HepG2 (cell line): ENCODE results near the gene RFX7. TPM values are rescaled to one million over a fixed set of nuclear protein-coding genes. Genes with fewer than 3 reads are reported as not detected.

ENCODE experiments used
- ATAC-seq: fragments of 200-7000 bp; cut with Tn5 transposase; 3 replicates; pipeline ENCODE4 v1.9.1; 2020; ENCODE audit warnings: mild to moderate bottlenecking, moderate library complexity
- BruUV-seq: library from RNA; stranded (reverse); fragments of 400-500 nt; replicated peaks from 2 replicates; lab custom pipeline; 2021; lab: Mats Ljungman, UMichigan
- CTCF ChIA-PET: fragments of 300-600 bp; formaldehyde crosslinking; extraction: SDS; loops from one replicate; lab custom pipeline; 2021; ENCODE audit warnings: low total read pairs, inconsistent platforms, low intra/inter-chr PET ratio; lab: Yijun Ruan, JAX
- POLR2A ChIA-PET: fragments of 350-600 bp; sonication (Branson Sonifier 250); formaldehyde crosslinking; loops from one replicate; lab custom pipeline; 2020; ENCODE audit warnings: antibody characterized with exemption, inconsistent platforms; lab: Yijun Ruan, JAX
- DNase-seq: peaks from one replicate; pipeline ENCODE4 v3.0.0-alpha.2; 2015; ENCODE audit warnings: low spot score
- FAIRE-seq: peaks from 3 replicates; lab custom pipeline; 2011; peaks lifted over from hg19 to GRCh38; lab: Jason Lieb, UNC
- H2AFZ ChIP-seq: one replicate; pipeline ENCODE4 v1.6.1; 2011; ENCODE audit warnings: low read length, inconsistent platforms
- H3K27ac ChIP-seq: fragments of 300-600 bp; 3 replicates; pipeline ENCODE4 v1.8.0; 2011; ENCODE audit warnings: mixed run types, mild to moderate bottlenecking, mixed read lengths, low read length, inconsistent platforms; ENCODE audit not compliant: insufficient read depth; ENCODE audit errors: extremely low read length
- H3K27me3 ChIP-seq, 2 experiments: fragments of 200-600 bp in 1 of 2; 2 replicates in 1 of 2; 3 replicates in 1 of 2; pipeline versions ENCODE4 v1.6.0 to v1.8.0; 2011; ENCODE audit warnings: low read length in 2 of 2, mild to moderate bottlenecking in 2 of 2, moderate library complexity in 2 of 2, inconsistent platforms in 1 of 2; ENCODE audit not compliant: insufficient read depth in 2 of 2, control insufficient read depth in 1 of 2
- H3K36me3 ChIP-seq, 2 experiments: fragments of 200-600 bp in 1 of 2; replicated peaks in 1 of 2; 2 replicates in 1 of 2; 3 replicates in 1 of 2; pipeline versions ENCODE4 v1.5.1 to v1.8.0; 2011; ENCODE audit warnings: low read length in 2 of 2, inconsistent platforms in 1 of 2; ENCODE audit not compliant: insufficient read depth in 2 of 2, control insufficient read depth in 1 of 2
- H3K4me1 ChIP-seq: 2 replicates; pipeline ENCODE4 v1.5.1; 2012; ENCODE audit warnings: low read length, inconsistent platforms; ENCODE audit not compliant: insufficient read depth
- H3K4me2 ChIP-seq: 2 replicates; pipeline ENCODE4 v1.6.0; 2011; ENCODE audit warnings: low read depth, low read length, inconsistent platforms
- H3K4me3 ChIP-seq, 3 experiments: fragments of 200-600 bp in 1 of 3; sonication (generic), shearing (Covaris generic) in 1 of 3; replicated peaks in 1 of 3; 2 replicates each; pipeline ENCODE4 v1.5.1; 2011 to 2016; ENCODE audit warnings: low read length in 3 of 3, inconsistent platforms in 2 of 3, low read depth in 2 of 3, mild to moderate bottlenecking in 2 of 3, control low read depth in 1 of 3, mixed read lengths in 1 of 3; ENCODE audit not compliant: insufficient read depth in 1 of 3
- H3K79me2 ChIP-seq: one replicate; pipeline ENCODE4 v1.6.1; 2011; ENCODE audit warnings: low read length, inconsistent platforms; ENCODE audit not compliant: insufficient read depth
- H3K9ac ChIP-seq: 2 replicates; pipeline ENCODE4 v1.6.0; 2011; ENCODE audit warnings: mild to moderate bottlenecking, low read depth, low read length, inconsistent platforms; ENCODE audit not compliant: insufficient read depth
- H3K9me3 ChIP-seq: 2 replicates; pipeline ENCODE4 v1.5.1; 2012; ENCODE audit warnings: mild to moderate bottlenecking, low read length
- H4K20me1 ChIP-seq: 2 replicates; pipeline ENCODE4 v1.6.0; 2011; ENCODE audit warnings: inconsistent platforms, mild to moderate bottlenecking, low read length, moderate library complexity; ENCODE audit not compliant: insufficient read depth
- BRD4 ChIP-seq: sonication (generic); formaldehyde crosslinking; IDR thresholded peaks from 2 replicates; pipeline ENCODE4 v1.4.0; 2020; ENCODE audit warnings: missing genetic modification reagents
- SMAD9 ChIP-seq: sonication (generic); formaldehyde crosslinking; IDR thresholded peaks from 2 replicates; pipeline ENCODE4 v1.5.1; 2020; ENCODE audit warnings: mild to moderate bottlenecking, missing genetic modification reagents
- SMC3 ChIP-seq: IDR thresholded peaks from 2 replicates; pipeline ENCODE4 v1.6.1; 2011; ENCODE audit warnings: low read length, improper control_type of control experiment
- SRSF4 ChIP-seq: fragments of 200-400 bp; formaldehyde crosslinking; IDR thresholded peaks from one replicate; pipeline ENCODE4 v1.6.1; 2018; ENCODE audit warnings: mild to moderate bottlenecking, low read depth, low read length, moderate library complexity; ENCODE audit not compliant: poor library complexity, severe bottlenecking
- STAG1 ChIP-seq: sonication (generic); formaldehyde crosslinking; IDR thresholded peaks from 2 replicates; pipeline ENCODE4 v1.4.0; 2020; ENCODE audit warnings: missing genetic modification reagents
- ZMYM2 ChIP-seq: sonication (generic); formaldehyde crosslinking; IDR thresholded peaks from 2 replicates; pipeline ENCODE4 v1.8.0; 2022; ENCODE audit warnings: mild to moderate bottlenecking, missing genetic modification reagents
- ZNF34 ChIP-seq: sonication (generic); formaldehyde crosslinking; IDR thresholded peaks from 2 replicates; pipeline ENCODE4 v1.4.0; 2020; ENCODE audit warnings: mild to moderate bottlenecking, missing genetic modification reagents, borderline replicate concordance
- ZNF382 ChIP-seq: sonication (generic); formaldehyde crosslinking; IDR thresholded peaks from 2 replicates; pipeline ENCODE4 v1.5.0; 2020; ENCODE audit warnings: missing genetic modification reagents, mild to moderate bottlenecking, borderline replicate concordance
- ZNF672 ChIP-seq: sonication (generic); formaldehyde crosslinking; IDR thresholded peaks from 2 replicates; pipeline ENCODE4 v1.8.1; 2022; ENCODE audit warnings: missing genetic modification reagents
- ZNF768 ChIP-seq: sonication (generic); formaldehyde crosslinking; IDR thresholded peaks from 2 replicates; pipeline ENCODE4 v1.4.0; 2020; ENCODE audit warnings: missing genetic modification reagents
- WGBS: methylation state at CpG from one replicate; pipeline ENCODE4 v1.1.6; 2017; ENCODE audit warnings: low lambda C conversion rate; 5-methylcytosine and 5-hydroxymethylcytosine counted together
- in situ Hi-C: cut with HindIII; loops from 2 replicates; pipeline ENCODE4 v1.10.0; 2017; ENCODE audit warnings: low pct_unique_long_range_greater_than_20kb; ENCODE audit not compliant: extremely low pct_ligation_motif_present
- intact Hi-C: fragments of 100-400 bp; cut with micrococcal nuclease; formaldehyde crosslinking; loops from one replicate; pipeline ENCODE4 v1.10.0; 2022; ENCODE audit not compliant: unreplicated experiment
- polyA plus RNA-seq, 8 experiments: library from polyadenylated mRNA; depleted of rRNA in 3 of 8; stranded (reverse) in 7 of 8; unstranded in 1 of 8; fragments of >200 nt; fragmentation: Illumina TruSeq in 4 of 8; extraction: Trizol in 4 of 8; gene quantifications; 2 replicates each; pipeline versions ENCODE4 v1.2.1 to v1.2.3, GENCODE V29; 2011 to 2016; ENCODE audit warnings: low read depth in 4 of 8, missing spikeins in 1 of 8, mixed read lengths in 1 of 8; ENCODE audit not compliant: insufficient read depth in 1 of 8
- total RNA-seq, 5 experiments: library from RNA; depleted of rRNA; stranded (reverse); fragments of >200 nt; fragmentation: Illumina TruSeq; extraction: Trizol; gene quantifications; 2 replicates each; pipeline ENCODE4 v1.2.3, GENCODE V29; 2016; ENCODE audit warnings: low read depth in 1 of 5
- TF ChIP-seq, protein P1 (sequence below): sonication (generic); formaldehyde crosslinking; IDR thresholded peaks from 2 replicates; pipeline ENCODE4 v1.5.0; 2020; ENCODE audit warnings: mild to moderate bottlenecking, missing genetic modification reagents, moderate library complexity
- TF ChIP-seq, protein P2 (sequence below): sonication (generic); formaldehyde crosslinking; IDR thresholded peaks from 2 replicates; pipeline ENCODE4 v1.5.1; 2020; ENCODE audit warnings: mild to moderate bottlenecking, missing genetic modification reagents, borderline replicate concordance
- TF ChIP-seq, protein P3 (sequence below): sonication (generic); formaldehyde crosslinking; IDR thresholded peaks from 2 replicates; pipeline ENCODE4 v1.4.0; 2020; ENCODE audit warnings: mild to moderate bottlenecking, missing genetic modification reagents, borderline replicate concordance

RFX7 gene
- total and polyA plus RNA-seq, 2 of the 13 experiments (the other 11 are each of a cell fraction or from before 2014, with no cell fraction given), result 8.5 to 10.4 TPM

DNA sequence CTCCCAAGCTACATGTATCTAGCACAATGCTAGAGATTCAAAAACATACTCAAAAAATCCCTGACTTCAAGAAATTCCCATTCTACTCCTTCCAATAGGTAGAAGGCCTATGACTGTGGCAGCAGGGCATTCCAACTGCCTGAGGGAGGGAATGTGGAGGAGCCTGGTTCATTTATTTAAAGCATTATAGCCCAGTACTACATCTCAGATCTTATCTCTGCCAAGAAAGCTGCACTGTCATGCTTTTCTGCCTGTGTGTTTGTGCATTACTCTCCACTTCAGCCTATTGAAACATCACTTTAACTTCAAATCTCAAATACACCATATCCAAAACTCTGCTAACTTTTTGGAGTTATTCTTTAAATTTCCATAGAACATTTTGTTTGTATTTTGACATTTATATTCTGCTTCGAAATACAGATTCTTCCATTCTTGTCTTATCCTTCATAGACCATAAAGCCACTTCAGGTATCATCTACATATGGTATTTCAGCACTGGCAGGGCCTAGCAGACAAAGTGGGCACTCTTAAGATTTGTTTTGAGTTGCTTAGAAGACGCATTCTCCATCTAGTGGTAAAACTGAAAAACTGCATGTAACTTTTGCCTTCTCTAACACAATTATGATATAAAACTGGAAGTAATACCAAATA, 191.2 kb downstream of the RFX7 start:
- ATAC-seq, result no peak
- FAIRE-seq, result peak; percentile 66
- Histone ChIP-seq H3K36me3 (no peaks in the 10 kb centered on the region), H3K27ac (no peak overlapping the region), H3K9me3 (no peaks in the 10 kb centered on the region), H3K9ac (no peak overlapping the region), H3K4me1 (no peaks in the 10 kb centered on the region), H3K27me3 (no peaks in the 10 kb centered on the region), H4K20me1 (no peaks in the 10 kb centered on the region), H3K4me3 (no peak overlapping the region), H2AFZ (no peak overlapping the region), H3K4me2 (no peak overlapping the region), H3K79me2 (no peaks in the 10 kb centered on the region)
- BruUV-seq, result no TSS peak
- peak; percentile 13 for DNase-seq
- intact Hi-C loops (loop anchor here (2.0 to 5.0 kb wide), 2 partner anchors 60 to 135 kb away; partner anchors contain the start of gene NEDD4), in situ Hi-C loops (no loop called here)
- CTCF ChIA-PET, result interaction anchor here (0.8 to 1.2 kb wide), 3 partner anchors 59 to 155 kb away, joined by 3 read pairs; partner anchors contain the start of gene NEDD4
- POLR2A ChIA-PET, result no interaction called here
- TF ChIP-seq BRD4 (CRISPR knock-in tag) (no peak), SMC3 (peak; percentile 70), STAG1 (CRISPR knock-in tag) (peak; percentile 70)
- TF ChIP-seq, protein P1, sequence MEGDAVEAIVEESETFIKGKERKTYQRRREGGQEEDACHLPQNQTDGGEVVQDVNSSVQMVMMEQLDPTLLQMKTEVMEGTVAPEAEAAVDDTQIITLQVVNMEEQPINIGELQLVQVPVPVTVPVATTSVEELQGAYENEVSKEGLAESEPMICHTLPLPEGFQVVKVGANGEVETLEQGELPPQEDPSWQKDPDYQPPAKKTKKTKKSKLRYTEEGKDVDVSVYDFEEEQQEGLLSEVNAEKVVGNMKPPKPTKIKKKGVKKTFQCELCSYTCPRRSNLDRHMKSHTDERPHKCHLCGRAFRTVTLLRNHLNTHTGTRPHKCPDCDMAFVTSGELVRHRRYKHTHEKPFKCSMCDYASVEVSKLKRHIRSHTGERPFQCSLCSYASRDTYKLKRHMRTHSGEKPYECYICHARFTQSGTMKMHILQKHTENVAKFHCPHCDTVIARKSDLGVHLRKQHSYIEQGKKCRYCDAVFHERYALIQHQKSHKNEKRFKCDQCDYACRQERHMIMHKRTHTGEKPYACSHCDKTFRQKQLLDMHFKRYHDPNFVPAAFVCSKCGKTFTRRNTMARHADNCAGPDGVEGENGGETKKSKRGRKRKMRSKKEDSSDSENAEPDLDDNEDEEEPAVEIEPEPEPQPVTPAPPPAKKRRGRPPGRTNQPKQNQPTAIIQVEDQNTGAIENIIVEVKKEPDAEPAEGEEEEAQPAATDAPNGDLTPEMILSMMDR (CRISPR knock-in tag), result peak; percentile 62
- WGBS, result 2% methylated on average over 2 of the region's 2 CpGs

DNA sequence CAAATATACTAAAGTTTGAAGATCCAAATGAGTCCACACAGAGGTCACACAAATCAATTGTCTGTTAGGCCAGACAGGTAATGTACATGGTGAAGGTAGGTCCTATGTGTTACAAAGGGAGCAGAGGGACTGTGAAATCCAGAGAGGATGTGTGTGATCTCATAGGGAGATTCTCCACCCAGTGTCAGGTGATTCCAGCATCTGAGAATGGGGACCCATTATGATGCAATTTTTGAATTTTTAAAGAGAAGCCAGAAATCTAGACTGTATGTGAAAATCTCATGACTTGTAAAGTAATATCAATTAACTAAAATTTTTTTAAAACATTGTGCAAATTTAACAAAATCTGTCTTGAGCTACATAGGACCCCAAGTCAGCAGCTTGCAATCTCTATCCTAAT, 192.0 kb downstream of the RFX7 start:
- Histone ChIP-seq H4K20me1 (no peaks in the 10 kb centered on the region), H3K36me3 (no peaks in the 10 kb centered on the region), H3K27me3 (no peaks in the 10 kb centered on the region)
- no TSS peak for BruUV-seq
- no peak for FAIRE-seq
- in situ Hi-C loops, result no loop called here
- CTCF ChIA-PET, result no interaction called here
- no peak for TF ChIP-seq ZNF672 (CRISPR knock-in tag)
- no peak for TF ChIP-seq ZNF382 (CRISPR knock-in tag)
- TF ChIP-seq, protein P2, sequence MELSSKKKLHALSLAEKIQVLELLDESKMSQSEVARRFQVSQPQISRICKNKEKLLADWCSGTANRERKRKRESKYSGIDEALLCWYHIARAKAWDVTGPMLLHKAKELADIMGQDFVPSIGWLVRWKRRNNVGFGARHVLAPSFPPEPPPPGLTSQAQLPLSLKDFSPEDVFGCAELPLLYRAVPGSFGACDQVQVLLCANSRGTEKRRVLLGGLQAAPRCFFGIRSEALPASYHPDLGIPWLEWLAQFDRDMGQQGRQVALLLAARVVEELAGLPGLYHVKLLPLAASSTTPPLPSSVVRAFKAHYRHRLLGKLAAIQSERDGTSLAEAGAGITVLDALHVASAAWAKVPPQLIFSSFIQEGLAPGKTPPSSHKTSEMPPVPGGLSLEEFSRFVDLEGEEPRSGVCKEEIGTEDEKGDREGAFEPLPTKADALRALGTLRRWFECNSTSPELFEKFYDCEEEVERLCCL (CRISPR knock-in tag), result no peak
- TF ChIP-seq, protein P3, sequence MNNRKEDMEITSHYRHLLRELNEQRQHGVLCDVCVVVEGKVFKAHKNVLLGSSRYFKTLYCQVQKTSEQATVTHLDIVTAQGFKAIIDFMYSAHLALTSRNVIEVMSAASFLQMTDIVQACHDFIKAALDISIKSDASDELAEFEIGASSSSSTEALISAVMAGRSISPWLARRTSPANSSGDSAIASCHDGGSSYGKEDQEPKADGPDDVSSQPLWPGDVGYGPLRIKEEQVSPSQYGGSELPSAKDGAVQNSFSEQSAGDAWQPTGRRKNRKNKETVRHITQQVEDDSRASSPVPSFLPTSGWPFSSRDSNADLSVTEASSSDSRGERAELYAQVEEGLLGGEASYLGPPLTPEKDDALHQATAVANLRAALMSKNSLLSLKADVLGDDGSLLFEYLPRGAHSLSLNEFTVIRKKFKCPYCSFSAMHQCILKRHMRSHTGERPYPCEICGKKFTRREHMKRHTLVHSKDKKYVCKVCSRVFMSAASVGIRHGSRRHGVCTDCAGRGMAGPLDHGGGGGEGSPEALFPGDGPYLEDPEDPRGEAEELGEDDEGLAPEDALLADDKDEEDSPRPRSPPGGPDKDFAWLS (CRISPR knock-in tag), result no peak
- no peak for TF ChIP-seq ZNF34 (CRISPR knock-in tag)
- TF ChIP-seq SMAD9 (CRISPR knock-in tag), result no peak
- no peak for TF ChIP-seq ZMYM2 (CRISPR knock-in tag)
- no peak for TF ChIP-seq SRSF4
- TF ChIP-seq ZNF768 (CRISPR knock-in tag), result no peak
- TF ChIP-seq, all 625 proteins: peak for 0
- ATAC-seq, result no peak
- no peak overlapping the region for H3K27ac ChIP-seq
- no peak overlapping the region for H2AFZ ChIP-seq
- intact Hi-C loops, result loop anchor here (2.0 to 5.0 kb wide), 2 partner anchors 59 to 134 kb away; partner anchors contain the start of gene NEDD4
- POLR2A ChIA-PET, result no interaction called here
- H3K79me2 ChIP-seq, result no peaks in the 10 kb centered on the region
- no peak overlapping the region for H3K9ac ChIP-seq
- no peaks in the 10 kb centered on the region for H3K9me3 ChIP-seq
- no peaks in the 10 kb centered on the region for H3K4me1 ChIP-seq
- H3K4me2 ChIP-seq, result no peak overlapping the region
- no peak overlapping the region for H3K4me3 ChIP-seq
- DNase-seq, result no peak
